HepG2 (cell line): Measurements from ENCODE around the gene ASNS. TPM values are rescaled to one million over a fixed set of nuclear protein-coding genes. Genes with fewer than 3 reads are reported as not detected.

Source experiments
- CREBL2 ChIP-seq: sonication (generic); formaldehyde crosslinking; IDR thresholded peaks from 2 replicates; pipeline ENCODE4 v1.8.1; 2023; ENCODE audit warnings: missing genetic modification reagents, mild to moderate bottlenecking, borderline replicate concordance
- GATAD2A ChIP-seq: IDR thresholded peaks from 2 replicates; pipeline ENCODE4 v1.6.1; 2016
- GMEB2 ChIP-seq: IDR thresholded peaks from 2 replicates; pipeline ENCODE4 v1.6.1; 2016; ENCODE audit warnings: missing biosample characterization, missing genetic modification reagents, low read depth
- LCORL ChIP-seq, 2 experiments: fragments of 450-650 bp in 1 of 2; sonication (generic) in 1 of 2; formaldehyde crosslinking in 1 of 2; IDR thresholded peaks; 2 replicates each; pipeline versions ENCODE4 v1.5.0 to v1.6.1; 2017 to 2020; ENCODE audit warnings: antibody characterized with exemption in 1 of 2, missing genetic modification reagents in 1 of 2
- NAIF1 ChIP-seq: sonication (generic); formaldehyde crosslinking; IDR thresholded peaks from 2 replicates; pipeline ENCODE4 v1.5.0; 2020; ENCODE audit warnings: mild to moderate bottlenecking, missing genetic modification reagents, borderline replicate concordance
- NFIC ChIP-seq: IDR thresholded peaks from 2 replicates; pipeline ENCODE4 v1.6.1; 2012; ENCODE audit warnings: mild to moderate bottlenecking, low read length, inconsistent platforms
- PRDM10 ChIP-seq: sonication (generic); formaldehyde crosslinking; IDR thresholded peaks from 2 replicates; pipeline ENCODE4 v1.4.0; 2020; ENCODE audit warnings: low read depth, missing genetic modification reagents
- SP2 ChIP-seq: sonication (generic); formaldehyde crosslinking; IDR thresholded peaks from 2 replicates; pipeline ENCODE4 v1.5.1; 2020; ENCODE audit warnings: mild to moderate bottlenecking, missing genetic modification reagents
- THAP11 ChIP-seq: IDR thresholded peaks from 2 replicates; pipeline ENCODE4 v1.6.1; 2016; ENCODE audit warnings: missing biosample characterization, missing genetic modification reagents
- ZBTB26 ChIP-seq: IDR thresholded peaks from 2 replicates; pipeline ENCODE4 v1.6.1; 2016; ENCODE audit warnings: missing compliant biosample characterization, missing genetic modification reagents, borderline replicate concordance
- ZBTB7A ChIP-seq: sonication (generic); formaldehyde crosslinking; IDR thresholded peaks from 2 replicates; pipeline ENCODE4 v1.8.0; 2022; ENCODE audit warnings: mild to moderate bottlenecking, missing genetic modification reagents
- ZNF124 ChIP-seq: sonication (generic); formaldehyde crosslinking; IDR thresholded peaks from 2 replicates; pipeline ENCODE4 v1.4.0; 2020; ENCODE audit warnings: missing genetic modification reagents
- ZNF24 ChIP-seq: fragments of 450-650 bp; IDR thresholded peaks from 2 replicates; pipeline ENCODE4 v1.6.1; 2017; ENCODE audit warnings: antibody characterized with exemption, mild to moderate bottlenecking
- ZNF382 ChIP-seq: sonication (generic); formaldehyde crosslinking; IDR thresholded peaks from 2 replicates; pipeline ENCODE4 v1.5.0; 2020; ENCODE audit warnings: missing genetic modification reagents, mild to moderate bottlenecking, borderline replicate concordance
- ZNF576 ChIP-seq: sonication (generic); formaldehyde crosslinking; IDR thresholded peaks from 2 replicates; pipeline ENCODE4 v1.4.0; 2020; ENCODE audit warnings: mild to moderate bottlenecking, missing genetic modification reagents
- ZNF609 ChIP-seq: sonication (generic); formaldehyde crosslinking; IDR thresholded peaks from 2 replicates; pipeline ENCODE4 v1.4.0; 2020; ENCODE audit warnings: mild to moderate bottlenecking, missing genetic modification reagents, borderline replicate concordance
- polyA plus RNA-seq, 8 experiments: library from polyadenylated mRNA; depleted of rRNA in 3 of 8; stranded (reverse) in 7 of 8; unstranded in 1 of 8; fragments of >200 nt; fragmentation: Illumina TruSeq in 4 of 8; extraction: Trizol in 4 of 8; gene quantifications; 2 replicates each; pipeline versions ENCODE4 v1.2.1 to v1.2.3, GENCODE V29; 2011 to 2016; ENCODE audit warnings: low read depth in 4 of 8, missing spikeins in 1 of 8, mixed read lengths in 1 of 8; ENCODE audit not compliant: insufficient read depth in 1 of 8
- total RNA-seq, 5 experiments: library from RNA; depleted of rRNA; stranded (reverse); fragments of >200 nt; fragmentation: Illumina TruSeq; extraction: Trizol; gene quantifications; 2 replicates each; pipeline ENCODE4 v1.2.3, GENCODE V29; 2016; ENCODE audit warnings: low read depth in 1 of 5

The ASNS gene
- total and polyA plus RNA-seq, 2 of the 13 experiments (the other 11 are each of a cell fraction or from before 2014, with no cell fraction given): 55.0 to 75.1 TPM

- no peak for TF ChIP-seq GMEB2
- no peak; the same call in 1 of the 2 replicates for TF ChIP-seq ZNF609
- peak; percentile 83 for TF ChIP-seq THAP11 (CRISPR knock-in tag)
- TF ChIP-seq ZBTB26 (CRISPR knock-in tag): peak; percentile 62; the same call in 1 of the 2 replicates
- no peak for TF ChIP-seq ZNF382 (CRISPR knock-in tag)
- TF ChIP-seq NAIF1 (CRISPR knock-in tag): peak; percentile 65; the same call in 1 of the 2 replicates
- TF ChIP-seq SP2 (CRISPR knock-in tag): no peak; the same call in 1 of the 2 replicates
- TF ChIP-seq ZBTB7A (CRISPR knock-in tag): no peak
- peak; percentile 85; the same call in 1 of the 2 replicates for TF ChIP-seq ZNF124 (CRISPR knock-in tag)
- TF ChIP-seq ZNF576 (CRISPR knock-in tag): 0 out of 2 replicates have a peak, but pooled peaks have one; percentile 30
- no peak for TF ChIP-seq ZNF24
- peak; percentile 60 for TF ChIP-seq GATAD2A
- peak; percentile 53; the same call in 1 of the 2 replicates for TF ChIP-seq CREBL2 (CRISPR knock-in tag)
- no peak for TF ChIP-seq NFIC
- TF ChIP-seq PRDM10 (CRISPR knock-in tag): no peak
- no peak for TF ChIP-seq LCORL (IDR thresholded peaks at IDR 0.05)
- TF ChIP-seq LCORL (CRISPR knock-in tag; IDR thresholded peaks at IDR 0.05): peak; percentile 54; the same call in 1 of the 2 replicates
Observed at GRCh38 chr7:97872025-97872669, at the start of gene ASNS (continued).
